Neuron (in vitro differentiated cells): ENCODE data around the gene ADCY2.

Source experiments
- H2AFZ ChIP-seq: one replicate; pipeline ENCODE4 v1.6.1; 2013; ENCODE audit warnings: low read depth, mild to moderate bottlenecking, inconsistent platforms, low read length, moderate library complexity
- H3K27me3 ChIP-seq: one replicate; pipeline ENCODE4 v1.6.1; 2013; ENCODE audit warnings: low read length; ENCODE audit not compliant: insufficient read depth
- H3K36me3 ChIP-seq: one replicate; pipeline ENCODE4 v1.6.1; 2013; ENCODE audit warnings: low read length; ENCODE audit not compliant: insufficient read depth
- H3K4me1 ChIP-seq: one replicate; pipeline ENCODE4 v1.6.1; 2013; ENCODE audit warnings: low read length; ENCODE audit not compliant: insufficient read depth
- H3K4me3 ChIP-seq: 2 replicates; pipeline ENCODE4 v1.5.1; 2013; ENCODE audit warnings: mild to moderate bottlenecking, low read length, moderate library complexity
- H3K9me3 ChIP-seq: one replicate; pipeline ENCODE4 v1.6.1; 2013; ENCODE audit warnings: low read length

The ADCY2 gene

GRCh38 chr5:7789567-7789966, 393.6 kb downstream of the ADCY2 start:
- H3K36me3 ChIP-seq = no peaks in the 10 kb centered on the region
- no peak overlapping the region for H3K4me3 ChIP-seq
- H3K9me3 ChIP-seq = no peaks in the 10 kb centered on the region
- no peak overlapping the region for H2AFZ ChIP-seq
- H3K4me1 ChIP-seq = peaks cover 10% of the 10 kb centered on the region
- no peaks in the 10 kb centered on the region for H3K27me3 ChIP-seq

GRCh38 chr5:7793895-7794294, 398.0 kb downstream of the ADCY2 start:
- H3K36me3 ChIP-seq = no peaks in the 10 kb centered on the region
- H3K4me3 ChIP-seq = no peak overlapping the region
- H3K9me3 ChIP-seq = no peaks in the 10 kb centered on the region
- H3K27me3 ChIP-seq = no peaks in the 10 kb centered on the region
- peaks cover 19% of the 10 kb centered on the region for H3K4me1 ChIP-seq
- H2AFZ ChIP-seq = no peak overlapping the region

DNA sequence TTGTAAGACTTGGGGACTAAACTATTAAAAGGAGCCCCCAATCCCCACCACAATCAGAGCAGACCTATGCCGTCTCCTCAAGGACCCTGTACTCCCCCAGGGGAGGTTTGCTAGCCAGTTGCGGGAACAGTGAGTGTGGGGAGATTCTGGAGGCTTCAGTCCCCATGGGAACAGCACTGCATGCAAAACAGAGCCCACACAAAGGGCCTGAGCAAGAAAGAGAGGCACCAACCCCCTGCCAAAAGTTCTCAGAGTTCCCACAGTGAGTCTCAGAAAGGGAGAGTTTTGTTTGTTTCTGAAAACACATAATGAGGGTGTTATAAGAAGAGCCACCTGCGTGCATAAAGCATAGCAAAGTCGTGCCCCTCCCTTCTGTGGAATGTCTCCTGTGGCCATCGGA, 398.4 kb downstream of the ADCY2 start:
- Histone ChIP-seq H3K36me3 (no peaks in the 10 kb centered on the region), H3K9me3 (no peaks in the 10 kb centered on the region), H2AFZ (no peak overlapping the region), H3K27me3 (no peaks in the 10 kb centered on the region), H3K4me3 (no peak overlapping the region), H3K4me1 (peaks cover 19% of the 10 kb centered on the region)

DNA sequence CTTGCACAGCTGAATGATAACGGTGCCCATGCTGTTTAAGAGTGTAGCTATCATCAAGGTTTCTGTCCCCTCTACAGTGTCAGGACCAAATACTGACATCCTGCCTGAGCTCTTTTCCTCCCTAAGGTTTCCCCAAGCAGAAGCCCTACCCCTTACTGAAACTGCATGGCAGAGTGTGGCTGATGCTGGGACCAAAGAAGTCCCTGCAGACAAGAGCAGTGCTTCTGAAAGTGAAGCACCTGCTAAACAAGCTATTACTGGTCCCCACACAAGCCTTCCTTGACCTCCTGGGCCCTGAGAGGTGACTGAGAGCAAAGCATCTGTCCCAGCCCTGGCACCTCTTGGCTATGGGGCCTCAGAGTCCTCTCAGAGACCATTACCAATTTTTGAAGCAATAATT, 398.9 kb downstream of the ADCY2 start:
- H3K9me3 ChIP-seq = no peaks in the 10 kb centered on the region
- no peaks in the 10 kb centered on the region for H3K27me3 ChIP-seq
- no peaks in the 10 kb centered on the region for H3K36me3 ChIP-seq
- H3K4me1 ChIP-seq = peaks cover 19% of the 10 kb centered on the region
- no peak overlapping the region for H2AFZ ChIP-seq
- H3K4me3 ChIP-seq = no peak overlapping the region

- no peak overlapping the region for H3K4me3 ChIP-seq
- H3K9me3 ChIP-seq = no peaks in the 10 kb centered on the region
- peaks cover 19% of the 10 kb centered on the region for H3K4me1 ChIP-seq
- H2AFZ ChIP-seq = no peak overlapping the region
- no peaks in the 10 kb centered on the region for H3K36me3 ChIP-seq
- no peaks in the 10 kb centered on the region for H3K27me3 ChIP-seq
Measured at GRCh38 chr5:7795306-7795705, 399.4 kb downstream of the ADCY2 start.

DNA sequence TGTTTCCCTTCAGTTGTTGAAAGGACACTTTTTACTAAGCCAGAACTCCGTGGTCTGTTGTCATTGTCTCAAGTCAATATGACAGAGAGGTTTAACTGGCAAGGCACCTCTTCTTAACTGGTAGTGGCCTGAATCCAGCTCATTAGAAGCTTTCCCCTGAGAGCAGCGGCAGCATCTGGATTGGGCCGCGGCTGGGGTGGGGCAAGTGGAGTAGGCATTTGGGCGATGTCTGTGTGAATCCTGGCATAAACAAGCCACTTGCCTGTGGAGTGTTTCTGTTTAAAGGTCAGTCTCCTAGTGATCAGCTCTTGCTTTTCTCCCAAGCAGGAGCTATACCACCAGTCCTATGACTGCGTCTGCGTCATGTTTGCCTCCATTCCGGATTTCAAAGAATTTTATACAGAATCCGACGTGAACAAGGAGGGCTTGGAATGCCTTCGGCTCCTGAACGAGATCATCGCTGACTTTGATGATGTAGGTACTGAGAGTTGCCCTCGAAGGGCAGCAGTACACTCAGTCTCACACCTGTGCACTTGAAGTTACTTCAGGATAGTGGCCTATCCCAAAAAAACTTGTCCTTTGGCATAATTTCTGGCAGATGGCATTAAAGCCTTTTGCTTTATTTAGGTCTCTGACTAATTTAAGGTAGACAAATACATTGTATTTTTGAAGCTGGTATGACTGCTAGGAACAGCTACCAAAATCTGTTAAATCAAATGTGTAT, 406.1 kb downstream of the ADCY2 start:
- Histone ChIP-seq H3K27me3 (no peaks in the 10 kb centered on the region), H2AFZ (no peak overlapping the region), H3K36me3 (no peaks in the 10 kb centered on the region), H3K4me1 (no peaks in the 10 kb centered on the region), H3K9me3 (no peaks in the 10 kb centered on the region), H3K4me3 (no peak overlapping the region)

DNA sequence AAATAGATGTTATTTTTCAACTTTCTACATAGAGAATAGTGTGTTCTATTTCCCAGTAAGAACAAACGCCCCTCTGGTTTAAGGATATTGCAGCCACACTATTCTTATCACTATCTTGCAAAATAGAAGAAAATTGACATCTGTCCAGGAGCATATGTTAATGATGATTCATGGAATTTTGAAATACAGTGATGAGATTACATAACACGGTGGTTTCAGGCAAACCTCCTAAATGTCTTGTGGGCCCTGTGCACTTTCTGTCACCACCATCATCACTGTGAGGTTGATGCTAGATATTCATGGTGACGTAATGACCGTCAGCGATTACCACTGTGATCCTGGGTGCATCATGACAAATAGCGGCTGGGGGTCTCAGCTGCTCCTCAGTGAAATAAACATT, 406.9 kb downstream of the ADCY2 start:
- Histone ChIP-seq H3K4me1 (no peaks in the 10 kb centered on the region), H3K27me3 (no peaks in the 10 kb centered on the region), H3K9me3 (no peaks in the 10 kb centered on the region), H3K4me3 (no peak overlapping the region), H3K36me3 (no peaks in the 10 kb centered on the region), H2AFZ (no peak overlapping the region)

GRCh38 chr5:7803937-7804336, 408.0 kb downstream of the ADCY2 start:
- Histone ChIP-seq H3K4me3 (no peak overlapping the region), H3K9me3 (no peaks in the 10 kb centered on the region), H3K36me3 (no peaks in the 10 kb centered on the region), H2AFZ (no peak overlapping the region), H3K4me1 (no peaks in the 10 kb centered on the region), H3K27me3 (no peaks in the 10 kb centered on the region)

DNA sequence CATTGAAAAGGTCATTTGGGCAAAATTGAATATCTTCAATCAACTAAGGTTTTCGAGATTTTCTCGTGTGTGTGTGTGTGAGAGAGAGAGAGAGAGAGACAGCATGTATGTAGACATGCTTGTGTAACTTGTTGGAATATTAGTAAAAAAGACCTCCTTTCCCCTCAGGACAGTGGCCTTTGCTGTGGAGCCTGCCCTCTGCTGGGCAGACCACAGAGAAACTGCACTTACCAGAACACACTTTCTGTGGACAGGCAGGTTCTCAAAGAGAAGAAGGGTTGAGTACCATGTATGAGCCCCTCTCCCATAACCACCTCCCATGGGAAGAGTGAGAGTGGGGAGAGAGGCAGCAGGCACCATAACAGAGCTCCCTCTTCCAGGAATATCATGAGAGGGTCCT, 409.4 kb downstream of the ADCY2 start:
- Histone ChIP-seq H3K4me3 (no peak overlapping the region), H2AFZ (no peak overlapping the region), H3K36me3 (no peaks in the 10 kb centered on the region), H3K4me1 (no peaks in the 10 kb centered on the region), H3K27me3 (no peaks in the 10 kb centered on the region), H3K9me3 (no peaks in the 10 kb centered on the region)

DNA sequence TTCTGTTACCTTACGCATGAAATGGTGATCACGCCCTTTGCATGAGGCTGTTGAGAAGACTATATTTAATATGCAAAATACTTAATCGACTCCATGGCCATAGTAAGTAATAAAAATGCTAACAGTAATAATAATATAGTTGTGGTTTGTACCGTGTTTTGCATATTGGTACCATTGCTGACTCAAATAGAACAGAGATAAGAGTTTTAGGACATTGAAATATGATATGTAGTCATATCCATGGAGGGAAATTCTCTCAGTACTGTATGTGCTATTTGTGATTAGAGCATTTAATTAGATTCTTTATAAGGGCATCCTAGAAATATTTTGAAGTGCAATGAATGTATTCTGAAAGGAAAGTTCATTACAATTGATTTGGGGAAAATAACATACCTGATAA, 413.1 kb downstream of the ADCY2 start:
- H3K9me3 ChIP-seq = no peaks in the 10 kb centered on the region
- H3K4me3 ChIP-seq = no peak overlapping the region
- H3K27me3 ChIP-seq = no peaks in the 10 kb centered on the region
- H3K4me1 ChIP-seq = no peaks in the 10 kb centered on the region
- H3K36me3 ChIP-seq = no peaks in the 10 kb centered on the region
- no peak overlapping the region for H2AFZ ChIP-seq

- no peaks in the 10 kb centered on the region for H3K27me3 ChIP-seq
Measured at GRCh38 chr5:7811715-7812114, 415.8 kb downstream of the ADCY2 start.

DNA sequence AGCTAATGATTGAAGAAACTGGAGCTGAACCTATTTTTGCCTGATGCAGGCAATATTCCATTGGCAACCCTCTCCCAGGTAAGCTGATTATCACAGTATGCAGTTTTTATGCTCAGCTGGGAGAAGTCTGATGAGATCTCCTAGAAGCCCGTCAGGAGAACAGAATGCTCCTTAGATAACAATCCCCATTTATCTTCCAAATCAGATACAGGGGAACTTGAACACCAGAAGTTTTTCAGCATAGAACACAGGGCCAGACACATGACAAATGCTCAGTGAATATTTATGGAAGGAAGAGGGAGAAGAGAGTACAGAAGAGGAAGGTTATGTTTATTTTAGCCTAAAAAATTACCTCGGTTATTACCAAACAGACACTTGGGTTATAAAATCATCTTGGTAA, 417.1 kb downstream of the ADCY2 start:
- H2AFZ ChIP-seq = no peak overlapping the region
- H3K27me3 ChIP-seq = no peaks in the 10 kb centered on the region

More at GRCh38 chr5:7811715-7812114, 415.8 kb downstream of the ADCY2 start:
- H2AFZ ChIP-seq = no peak overlapping the region
- no peaks in the 10 kb centered on the region for H3K9me3 ChIP-seq
- no peaks in the 10 kb centered on the region for H3K36me3 ChIP-seq
- H3K4me3 ChIP-seq = no peak overlapping the region
- H3K4me1 ChIP-seq = no peaks in the 10 kb centered on the region

DNA sequence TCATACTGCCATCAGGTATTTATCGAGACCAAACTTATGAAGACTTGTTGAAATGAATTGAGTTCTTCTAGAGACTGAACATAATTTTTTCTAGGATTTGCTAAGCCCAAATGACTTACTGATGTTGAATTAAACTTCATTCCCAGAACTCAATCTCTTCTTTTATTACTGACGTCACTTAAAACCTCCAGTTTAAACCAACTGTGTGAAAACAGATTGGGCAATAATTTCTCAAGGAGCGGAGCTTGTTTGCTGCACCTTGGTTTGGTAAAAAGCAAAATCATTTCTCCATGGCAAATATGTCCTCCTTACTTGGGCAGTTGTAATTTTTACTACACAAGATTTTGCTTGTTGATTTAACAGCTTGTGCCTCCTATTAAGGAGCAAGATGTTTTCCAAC, 417.6 kb downstream of the ADCY2 start:
- H2AFZ ChIP-seq = no peak overlapping the region
- no peak overlapping the region for H3K4me3 ChIP-seq
- no peaks in the 10 kb centered on the region for H3K36me3 ChIP-seq
- no peaks in the 10 kb centered on the region for H3K9me3 ChIP-seq
- H3K4me1 ChIP-seq = no peaks in the 10 kb centered on the region
- no peaks in the 10 kb centered on the region for H3K27me3 ChIP-seq

More for the DNA sequence above, 417.1 kb downstream of the ADCY2 start:
- Histone ChIP-seq H3K4me1 (no peaks in the 10 kb centered on the region), H3K36me3 (no peaks in the 10 kb centered on the region), H3K9me3 (no peaks in the 10 kb centered on the region), H3K4me3 (no peak overlapping the region)

DNA sequence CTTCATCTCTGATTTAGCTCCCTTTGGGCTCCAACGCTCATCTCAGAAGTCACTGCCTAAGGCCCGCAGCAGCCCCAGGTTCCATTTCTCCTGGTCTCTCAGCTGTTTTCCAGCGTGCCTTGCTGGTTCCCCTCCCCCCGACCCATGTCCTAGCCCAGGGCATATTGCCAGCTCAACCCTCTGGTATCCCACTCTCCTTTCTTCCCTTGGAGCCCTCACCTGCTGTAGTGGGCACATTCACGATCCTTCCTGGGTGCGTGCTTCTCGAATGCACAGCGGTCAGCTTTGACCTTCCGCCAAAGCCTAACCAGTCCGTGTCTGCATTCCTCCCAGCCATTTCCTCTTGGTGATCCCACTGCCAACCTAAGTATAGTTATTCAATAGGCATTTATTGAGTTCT, 418.9 kb downstream of the ADCY2 start:
- no peaks in the 10 kb centered on the region for H3K36me3 ChIP-seq
- no peaks in the 10 kb centered on the region for H3K9me3 ChIP-seq
- H2AFZ ChIP-seq = no peak overlapping the region
- no peaks in the 10 kb centered on the region for H3K27me3 ChIP-seq
- no peaks in the 10 kb centered on the region for H3K4me1 ChIP-seq
- no peak overlapping the region for H3K4me3 ChIP-seq
